ENCODE data around the gene NEK10. TPM values are rescaled to one million over a fixed set of nuclear protein-coding genes. Genes with fewer than 3 reads are reported as not detected.

NEK10 gene
- total RNA-seq, 1 experiment from 2014 or later, result 0.66 TPM

DNA sequence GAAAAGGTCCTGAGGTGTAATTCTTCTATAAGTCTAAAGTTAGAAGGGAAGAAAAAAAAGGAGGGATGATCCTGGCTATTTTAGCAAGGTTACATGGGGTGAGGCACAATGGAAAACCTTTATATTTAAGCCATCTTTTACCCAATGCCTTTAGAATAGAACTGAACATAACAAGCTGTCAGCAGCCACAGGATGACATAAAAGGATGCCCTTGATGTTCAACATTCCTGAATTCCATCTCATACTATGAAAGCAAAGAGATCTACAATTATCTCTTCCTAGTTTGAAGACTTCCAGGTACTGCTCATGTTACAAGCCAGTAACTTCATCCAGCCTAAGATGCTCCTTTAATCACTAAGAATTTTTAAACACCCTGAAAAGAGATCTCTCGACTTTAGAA lies 26.9 kb downstream of the NEK10 start:
- Histone ChIP-seq H3K56ac (ENCODE audit: insufficient read length, low read depth, low read length) (no peak overlapping the region), H3K9ac (ENCODE audit: extremely low read depth, insufficient read length, low read length) (no peak overlapping the region), H3K14ac (ENCODE audit: insufficient read depth, low read length) (no peak overlapping the region), H2BK5ac (ENCODE audit: insufficient read length, low read length) (no peak overlapping the region), H2AK5ac (ENCODE audit: insufficient read length, low read length) (no peak overlapping the region), H4K20me1 (ENCODE audit: control insufficient read depth, insufficient read depth, insufficient read length) (no peaks in the 10 kb centered on the region), H2BK20ac (ENCODE audit: low read depth, low read length, poor library complexity, severe bottlenecking) (no peak overlapping the region), H2BK12ac (ENCODE audit: insufficient read length, low read depth, low read length) (no peak overlapping the region), H3K23ac (ENCODE audit: insufficient read length, low read depth, low read length) (no peak overlapping the region), H3K27me3 (ENCODE audit: insufficient read depth, low read length) (no peaks in the 10 kb centered on the region), H3K79me2 (ENCODE audit: insufficient read depth, low read length) (no peaks in the 10 kb centered on the region), H3K27ac (ENCODE audit: insufficient read length, low read depth, low read length) (no peak overlapping the region), H2BK120ac (ENCODE audit: low read depth, low read length, poor library complexity, severe bottlenecking) (no peak overlapping the region), H3K23me2 (ENCODE audit: insufficient read length, low read depth, low read length, poor library complexity, severe bottlenecking) (no peaks in the 10 kb centered on the region), H3K4me2 (ENCODE audit: insufficient read depth, insufficient read length, low read length) (no peak overlapping the region), H3K9me3 (ENCODE audit: control insufficient read depth, low read depth, low read length) (no peaks in the 10 kb centered on the region), H2BK15ac (ENCODE audit: low read depth, low read length) (no peak overlapping the region), H3T11ph (ENCODE audit: low read length) (no peak overlapping the region), H4K5ac (ENCODE audit: insufficient read length, low read depth, low read length) (no peak overlapping the region), H4K8ac (replicated peaks; ENCODE audit: insufficient read length, low read depth, low read length) (no peak overlapping the region), H3K4me1 (ENCODE audit: insufficient read depth, low read length) (no peaks in the 10 kb centered on the region), H2AFZ (ENCODE audit: low read length) (no peak overlapping the region), H3K18ac (ENCODE audit: insufficient read length, low read depth, low read length) (no peak overlapping the region), H3K79me1 (ENCODE audit: insufficient read depth, low read depth, low read length, poor library complexity, severe bottlenecking) (no peaks in the 10 kb centered on the region), H4K91ac (ENCODE audit: insufficient read length, low read depth, low read length) (no peak overlapping the region), H3K4ac (ENCODE audit: low read depth, low read length) (no peak overlapping the region)
- no peak overlapping the region for H3K4me3 Mint-ChIP-seq
- H3K27me3 Mint-ChIP-seq (ENCODE audit: low read depth), result no peaks in the 10 kb centered on the region
- H3K36me3 Mint-ChIP-seq (ENCODE audit: insufficient read depth in 1 of 3, low read depth in 3 of 3), result no peaks in the 10 kb centered on the region; a peak in 2 of 7 replicates
- H3K27ac Mint-ChIP-seq, result no peak overlapping the region
- no peaks in the 10 kb centered on the region for H3K4me1 Mint-ChIP-seq
- TF ChIP-seq, protein P1, sequence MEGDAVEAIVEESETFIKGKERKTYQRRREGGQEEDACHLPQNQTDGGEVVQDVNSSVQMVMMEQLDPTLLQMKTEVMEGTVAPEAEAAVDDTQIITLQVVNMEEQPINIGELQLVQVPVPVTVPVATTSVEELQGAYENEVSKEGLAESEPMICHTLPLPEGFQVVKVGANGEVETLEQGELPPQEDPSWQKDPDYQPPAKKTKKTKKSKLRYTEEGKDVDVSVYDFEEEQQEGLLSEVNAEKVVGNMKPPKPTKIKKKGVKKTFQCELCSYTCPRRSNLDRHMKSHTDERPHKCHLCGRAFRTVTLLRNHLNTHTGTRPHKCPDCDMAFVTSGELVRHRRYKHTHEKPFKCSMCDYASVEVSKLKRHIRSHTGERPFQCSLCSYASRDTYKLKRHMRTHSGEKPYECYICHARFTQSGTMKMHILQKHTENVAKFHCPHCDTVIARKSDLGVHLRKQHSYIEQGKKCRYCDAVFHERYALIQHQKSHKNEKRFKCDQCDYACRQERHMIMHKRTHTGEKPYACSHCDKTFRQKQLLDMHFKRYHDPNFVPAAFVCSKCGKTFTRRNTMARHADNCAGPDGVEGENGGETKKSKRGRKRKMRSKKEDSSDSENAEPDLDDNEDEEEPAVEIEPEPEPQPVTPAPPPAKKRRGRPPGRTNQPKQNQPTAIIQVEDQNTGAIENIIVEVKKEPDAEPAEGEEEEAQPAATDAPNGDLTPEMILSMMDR (conservative IDR thresholded peaks at IDR 0.05), result no peak
- peaks cover 0 to 2% of the 10 kb centered on the region in 2 experiments; a peak in 2 of 5 replicates for H3K9me3 Mint-ChIP-seq
- no CpG with 5 or more reads among the region's 1 CpG for WGBS (ENCODE audit: extremely low coverage, insufficient read length, low lambda C conversion rate)
- DNase-seq, result no peak

Measured in H9 (cell line).